ENCODE data around the gene RPL36A.

Gene RPL36A

DNA sequence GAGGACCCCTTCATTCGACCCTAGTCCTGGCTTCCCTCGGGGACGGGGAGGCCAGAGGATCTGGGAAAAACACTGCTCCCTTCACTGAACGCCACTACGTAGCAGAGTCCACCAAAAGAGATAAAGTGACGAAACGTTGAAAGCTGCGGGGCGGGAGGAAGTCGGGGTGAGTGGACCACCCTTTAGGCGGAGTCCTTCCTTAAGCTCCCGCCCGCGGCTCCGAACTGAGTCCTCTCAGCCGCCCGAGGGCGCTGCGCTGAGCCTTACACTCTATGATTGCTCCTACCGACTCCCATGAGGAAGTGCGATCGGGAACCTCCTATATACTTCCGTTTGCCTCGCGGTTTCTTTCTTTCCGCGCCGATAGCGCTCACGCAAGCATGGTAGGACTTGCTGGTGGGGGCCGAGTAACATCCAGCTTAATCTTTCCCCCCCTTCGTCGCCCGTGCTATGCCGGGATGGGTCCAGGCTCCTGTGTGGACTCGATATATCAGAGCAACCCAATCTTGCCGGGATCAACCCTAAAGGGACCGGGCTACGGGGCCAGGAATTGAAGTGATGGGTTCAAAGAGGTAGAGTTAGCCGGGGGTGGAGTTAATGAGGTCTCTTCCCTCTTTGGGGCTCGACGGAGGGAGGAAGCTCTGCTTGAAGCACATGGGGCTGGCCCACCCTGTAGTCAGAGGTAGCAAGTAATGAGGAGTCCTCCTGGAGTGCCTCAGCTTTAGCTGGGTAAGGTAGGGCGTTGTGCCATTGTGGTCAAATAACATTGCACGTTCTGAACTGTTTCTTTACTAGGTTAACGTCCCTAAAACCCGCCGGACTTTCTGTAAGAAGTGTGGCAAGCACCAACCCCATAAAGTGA is at the start of gene RPL36A:
RPL36A (plus strand) TSS at position 348 of the 862 bp plus-strand sequence; CDS start at position 381, 33 bp downstream.
- DNase-seq, result peak; percentile 44 to 63 (median 50)

GRCh38 chrX:101347859-101348451 is 42.9 kb upstream of the RPL36A start:
- no peak for DNase-seq

- DNase-seq, result peak; percentile 43 to 59 (median 50)
Measured at GRCh38 chrX:101348452-101349192, 42.2 kb upstream of the RPL36A start, which contains the start of gene TIMM8A. TSS of gene TIMM8A (minus strand) at chrX:101348742. CDS start at chrX:101348664, 78 bp downstream.

GRCh38 chrX:101349193-101349562 is 41.6 kb upstream of the RPL36A start:
- no peak for DNase-seq

DNA sequence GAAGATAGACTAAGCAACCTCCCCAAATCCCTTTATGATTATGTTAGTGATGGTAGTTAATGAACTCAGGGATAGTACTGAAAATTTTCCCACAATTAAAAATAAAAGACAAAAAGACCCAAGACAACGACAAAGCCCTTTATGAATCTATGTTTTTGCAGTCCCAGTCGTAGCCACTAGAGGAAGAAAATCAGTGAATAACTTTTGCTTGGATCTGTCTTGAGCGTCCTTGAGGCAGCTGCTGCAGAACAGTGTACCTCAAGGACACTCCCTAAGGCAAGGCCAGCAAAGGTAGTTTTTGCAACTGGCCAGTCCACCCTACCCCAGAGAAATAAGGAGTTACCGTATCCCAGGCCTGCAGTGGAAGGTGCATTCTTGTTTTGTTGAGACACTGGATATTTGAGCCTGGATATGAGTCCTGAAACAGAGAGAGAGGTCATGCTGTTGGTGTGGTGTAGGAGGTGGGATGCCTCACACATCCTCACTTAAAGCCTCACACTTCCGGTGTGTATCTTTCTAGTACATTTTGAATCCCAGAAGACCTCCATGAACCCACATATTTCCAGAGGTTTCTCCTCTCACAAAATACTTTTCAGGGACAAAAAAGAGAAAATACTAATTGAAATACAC is 33.5 kb upstream of the RPL36A start:
- no peak for DNase-seq

DNA sequence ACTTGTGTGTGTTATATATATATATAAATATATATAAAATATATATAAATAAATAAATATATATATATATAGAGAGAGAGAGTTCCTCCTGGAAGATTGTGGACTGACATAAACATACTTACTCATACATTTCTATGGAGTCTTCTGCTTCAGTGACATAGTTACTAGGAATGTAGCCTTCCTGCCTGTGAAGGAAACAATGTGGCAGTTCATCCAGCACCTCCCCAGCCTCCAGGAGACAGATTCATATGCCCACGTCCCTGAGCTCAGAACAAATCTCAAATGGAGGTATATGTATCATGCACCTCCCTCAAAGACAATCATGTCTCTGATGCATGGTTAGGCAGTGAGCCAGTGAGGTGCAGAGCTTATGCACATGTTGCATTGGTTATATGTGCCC is 30.8 kb upstream of the RPL36A start:
- DNase-seq, result no peak

DNA sequence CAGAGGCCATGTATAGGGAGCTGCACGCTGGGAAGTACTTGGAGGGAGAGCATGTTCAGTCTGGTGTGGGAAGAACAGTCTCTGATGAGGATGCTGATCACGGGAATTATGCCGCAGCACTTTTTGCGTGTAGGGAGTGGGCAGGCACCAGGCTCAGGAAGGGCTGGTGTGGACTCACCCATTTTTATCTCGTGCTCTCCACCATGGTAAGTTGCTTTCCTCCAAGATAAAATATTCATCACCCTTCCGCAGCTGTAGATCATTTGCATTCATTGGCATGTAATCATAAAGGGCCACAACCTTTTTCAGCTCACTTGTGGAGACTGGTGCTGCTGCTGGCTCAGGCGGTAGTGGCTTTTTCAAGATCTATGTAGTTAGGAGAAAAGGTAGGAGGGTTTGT is 30.4 kb upstream of the RPL36A start:
- no peak for DNase-seq

- no peak for DNase-seq
Measured at GRCh38 chrX:101362116-101362515, 28.7 kb upstream of the RPL36A start.

DNA sequence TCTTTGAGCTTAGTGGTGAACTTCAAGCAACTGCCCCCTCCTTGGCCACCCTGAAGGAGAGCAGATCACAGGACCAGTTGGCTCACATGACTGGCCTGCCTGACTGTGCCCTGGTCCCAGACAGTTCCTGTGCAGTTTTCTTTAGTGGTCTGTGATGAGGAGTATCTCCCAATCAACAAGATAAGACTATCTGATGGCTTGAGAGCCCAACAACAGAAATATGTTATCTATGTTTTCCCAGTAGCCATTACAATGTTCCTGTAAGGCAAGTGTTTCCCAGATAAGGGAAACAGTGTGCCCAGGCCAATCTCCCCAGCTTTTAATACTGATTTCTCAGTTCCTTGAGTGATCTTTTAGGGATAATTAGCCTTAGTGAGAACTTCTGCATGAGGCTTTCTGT is 28.1 kb upstream of the RPL36A start:
- no peak for DNase-seq

GRCh38 chrX:101365301-101365795 is 25.5 kb upstream of the RPL36A start:
- DNase-seq, result no peak

DNA sequence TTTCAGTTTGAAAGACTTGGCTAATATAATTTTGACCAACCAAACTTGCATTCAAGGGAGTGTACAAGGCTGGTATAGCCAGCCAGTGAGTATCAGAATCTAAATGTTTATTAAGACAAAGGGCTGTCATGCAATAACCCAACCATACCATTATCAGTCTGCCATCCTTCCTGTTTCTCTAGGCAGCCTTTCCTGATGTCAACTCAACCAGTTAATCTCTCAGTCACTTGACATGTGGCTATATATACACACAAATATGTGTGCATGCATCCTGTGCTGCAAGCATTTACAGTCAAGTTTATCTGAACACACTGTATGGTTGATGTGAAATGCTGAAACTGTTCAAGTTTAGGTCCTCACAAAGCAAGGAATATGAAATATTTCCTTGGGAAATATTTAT is 22.0 kb upstream of the RPL36A start:
- DNase-seq, result no peak

- no peak for DNase-seq
Measured at GRCh38 chrX:101369687-101370086, 21.1 kb upstream of the RPL36A start.

- no peak for DNase-seq
Measured at GRCh38 chrX:101370888-101371504, 19.8 kb upstream of the RPL36A start.

DNA sequence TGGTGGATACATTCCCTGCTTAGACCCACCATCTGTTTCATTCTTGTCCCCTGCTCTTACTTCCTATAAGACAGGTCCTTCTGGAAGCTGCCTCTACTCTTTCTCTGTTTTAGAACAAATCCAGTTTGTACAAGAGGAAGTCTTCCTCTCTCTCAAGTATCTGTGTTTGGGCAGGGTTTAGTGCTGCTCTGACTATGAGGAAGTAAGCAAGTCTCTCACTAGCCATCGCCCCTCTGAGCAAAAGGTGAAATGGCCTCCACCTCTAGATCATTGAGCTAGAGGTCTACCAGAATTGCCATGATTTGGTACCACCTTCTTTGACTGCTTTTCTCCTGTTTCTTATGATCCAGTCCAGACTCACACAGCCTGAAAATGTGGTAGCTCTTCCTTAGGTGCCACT is 13.3 kb upstream of the RPL36A start:
- DNase-seq, result no peak

DNA sequence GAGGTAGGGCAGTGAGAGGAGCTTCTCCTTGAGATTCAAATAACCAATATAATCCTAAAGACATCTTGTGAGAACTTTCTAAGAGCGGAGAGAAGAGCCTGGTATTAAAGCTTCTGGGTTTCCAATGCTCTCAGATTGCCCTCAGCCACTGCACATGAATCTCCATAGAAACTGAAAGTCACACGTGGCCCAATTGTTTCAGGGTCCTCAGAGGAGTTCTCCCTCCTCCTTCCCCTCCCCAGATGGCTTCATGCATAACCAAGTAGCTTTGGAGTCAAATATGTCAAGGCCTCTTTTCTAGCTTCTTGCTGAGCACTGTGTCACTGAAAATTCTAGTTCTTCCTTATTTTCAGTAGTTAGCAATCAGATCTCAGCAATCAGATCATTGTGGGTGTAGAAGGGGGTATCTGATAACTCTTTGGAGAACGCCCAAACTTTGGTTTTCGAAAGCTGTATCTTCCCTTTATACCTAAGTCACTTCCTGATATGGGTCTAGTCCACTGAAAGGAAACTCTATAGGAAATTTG is 7.1 kb upstream of the RPL36A start:
- no peak for DNase-seq

DNA sequence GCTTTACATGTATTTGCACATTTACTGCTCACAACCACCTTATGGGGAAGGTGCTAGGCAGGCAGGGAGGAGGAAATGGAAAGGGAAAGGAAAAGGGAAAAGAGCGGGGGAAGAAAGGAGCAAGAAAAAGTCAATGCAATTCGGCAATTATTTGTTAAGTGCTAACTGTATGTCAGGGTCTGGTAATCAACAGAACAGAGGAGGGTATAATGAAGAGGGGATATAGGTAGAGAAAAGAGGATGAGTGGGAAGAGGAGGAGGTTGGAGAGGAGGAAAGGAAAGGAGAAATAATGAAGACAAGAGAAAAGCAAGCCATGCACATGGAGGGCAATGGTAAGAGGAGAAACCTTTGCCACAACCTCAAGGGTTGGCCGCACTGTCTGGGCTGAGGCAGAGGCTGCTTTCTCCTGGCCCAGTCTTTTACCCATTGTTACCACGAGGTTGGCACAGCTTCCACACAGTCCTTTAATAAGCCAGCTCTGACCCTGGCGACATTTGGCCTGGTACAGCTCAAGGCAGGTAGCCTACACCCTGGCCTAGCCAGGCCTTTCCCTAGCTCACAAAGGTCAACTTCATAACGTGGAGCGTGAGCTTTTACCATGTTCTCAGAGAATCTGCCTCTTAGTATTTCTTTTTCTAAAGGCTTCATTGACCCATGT is 5.7 kb upstream of the RPL36A start:
- no peak for DNase-seq

DNA sequence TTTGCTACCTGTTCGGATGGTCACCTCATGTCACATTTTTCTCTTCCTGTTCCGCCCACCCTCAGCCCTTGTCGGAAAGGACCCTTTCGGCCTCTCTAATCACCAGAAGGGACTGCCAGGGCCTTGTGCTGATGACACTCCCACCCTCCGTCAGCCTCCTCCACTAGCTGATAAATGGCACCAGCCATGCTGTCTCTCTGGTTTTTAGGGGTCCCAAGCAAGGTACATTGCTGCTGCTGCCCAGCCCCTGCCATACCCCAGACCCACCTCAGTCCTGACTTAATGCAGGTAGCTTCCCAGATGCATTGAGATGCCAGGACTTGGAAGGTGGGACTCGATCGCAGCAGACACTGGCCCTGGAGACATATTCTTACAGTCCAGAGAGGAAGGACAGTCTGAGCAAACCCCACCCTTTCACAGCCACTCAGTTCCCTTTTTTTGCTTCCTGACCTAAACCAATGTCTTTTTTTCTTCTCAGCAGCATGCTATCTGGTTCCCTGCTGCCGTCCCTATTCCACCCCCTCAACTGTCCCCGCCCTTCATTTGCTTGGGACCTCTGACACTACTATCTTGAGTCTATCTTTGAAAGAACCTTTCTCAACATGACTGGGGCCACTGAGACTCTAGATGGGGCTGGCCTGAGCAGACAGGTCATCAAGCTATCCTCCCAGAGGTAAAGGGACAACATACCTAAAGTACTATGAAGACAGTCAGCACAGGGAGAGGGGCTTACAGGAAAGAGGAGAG is 4.8 kb upstream of the RPL36A start, which contains the start of gene BTK:
BTK (minus strand) TSS at position 397 of the 747 bp plus-strand sequence. CDS start 10,907 bp downstream, outside the sequence.
- DNase-seq, result no peak

DNA sequence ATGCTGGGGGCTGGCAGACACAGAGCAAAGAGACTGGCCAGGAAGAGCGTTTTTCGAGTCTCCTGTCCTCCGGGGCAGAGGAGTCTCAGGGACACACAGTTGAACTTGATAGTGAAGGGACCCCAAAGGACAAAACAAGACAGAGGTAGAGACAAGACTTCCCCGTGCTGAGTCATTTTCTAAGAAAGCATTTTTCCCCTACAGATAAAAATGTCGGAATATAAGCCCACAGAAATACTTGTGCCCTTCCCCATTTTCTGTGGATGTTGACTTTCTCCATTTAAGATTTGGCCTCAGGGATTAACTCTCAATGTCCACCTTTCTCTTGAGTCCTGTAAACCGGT is 4.3 kb upstream of the RPL36A start:
- no peak for DNase-seq

GRCh38 chrX:101388604-101389003 is 2.2 kb upstream of the RPL36A start:
- no peak for DNase-seq

GRCh38 chrX:101391831-101392230 is 1.0 kb downstream of the RPL36A start:
- no peak for DNase-seq
